Inflammatory macrophage (primary cell): ENCODE results near the gene RASAL2.
A peak's percentile ranks its signal among the peaks of the same experiment; 100 is the strongest.
"Not testable (repeated sequence)": the region's sequence is repeated elsewhere in the genome, so short reads cannot be mapped to it uniquely, and the experiment has no call there.

ENCODE experiments used
- DNase-seq, 2 donors: peaks; one replicate each; pipeline ENCODE4 v3.0.0-alpha.2; 2020 to 2022

Gene RASAL2

GRCh38 chr1:178495741-178496409 is 402.0 kb downstream of the RASAL2 start:
- DNase-seq, result no peak

DNA sequence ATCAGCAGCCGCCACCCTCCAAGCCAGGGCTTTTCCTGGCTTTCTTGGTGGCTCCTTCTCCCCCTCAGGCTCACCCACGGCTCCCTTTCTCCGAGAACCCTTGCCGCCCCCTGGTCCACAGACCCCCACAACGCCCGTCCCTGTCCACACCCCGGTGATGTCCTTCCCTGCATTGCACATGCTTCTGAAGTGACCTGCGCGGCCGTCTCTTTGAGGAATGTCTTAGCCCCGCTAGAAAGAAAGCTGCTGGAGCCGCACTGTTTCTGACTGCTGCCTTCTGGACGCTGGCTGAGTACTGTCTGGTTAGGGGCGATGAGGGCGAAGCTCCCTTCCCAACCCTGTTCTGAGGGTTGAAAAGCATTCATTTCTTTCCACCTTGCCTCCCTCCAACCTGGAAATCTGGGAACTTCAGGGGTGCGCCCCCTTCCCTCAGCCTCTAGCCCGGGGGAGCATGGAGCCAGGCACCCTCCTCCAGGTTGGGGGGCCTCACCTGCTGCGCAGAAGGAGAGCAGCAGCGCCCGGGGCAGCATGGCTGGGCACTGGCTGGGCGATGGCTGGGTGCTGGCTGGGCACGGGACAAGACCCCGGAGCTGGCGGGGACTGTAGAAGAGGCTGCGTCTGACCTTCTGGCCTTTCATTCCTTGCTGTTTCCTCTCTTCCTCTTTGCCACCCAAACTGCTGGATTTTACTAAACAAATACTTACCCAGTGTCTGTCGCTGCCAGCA is 402.7 kb downstream of the RASAL2 start, which contains the start of gene CLEC20A:
Gene CLEC20A, minus strand, starts transcription at position 555 of the 726 bp plus-strand sequence. Its CDS starts 25 bp downstream, at position 530.
- DNase-seq, result no peak

DNA sequence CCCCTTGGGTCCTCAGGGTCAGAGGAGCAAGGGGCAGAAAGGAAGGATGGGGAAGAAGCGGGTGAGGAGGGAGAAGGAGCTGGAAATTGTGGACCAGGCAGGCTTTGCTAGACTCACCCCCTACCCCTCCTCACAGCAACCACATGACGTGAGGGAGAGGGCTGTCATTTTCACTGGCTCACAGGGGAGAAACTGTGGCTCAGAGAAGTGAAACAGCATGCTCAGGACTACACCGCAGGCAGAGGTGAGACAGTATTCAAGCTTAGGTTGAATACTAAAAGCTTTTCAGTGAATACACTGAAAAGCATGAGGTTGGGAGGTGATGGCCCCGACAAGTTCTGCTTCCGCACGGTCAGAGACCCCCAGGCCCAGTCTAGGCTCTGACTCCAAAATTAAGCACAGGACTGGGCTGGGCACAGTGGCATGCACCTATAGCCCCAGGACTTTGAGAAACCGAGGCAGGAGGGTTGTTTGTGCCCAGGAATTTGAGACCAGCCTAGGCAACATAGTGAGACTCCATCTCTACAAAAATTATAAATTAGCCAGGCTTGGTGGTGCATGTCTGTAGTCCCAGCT is 404.1 kb downstream of the RASAL2 start:
- DNase-seq, result no peak

DNA sequence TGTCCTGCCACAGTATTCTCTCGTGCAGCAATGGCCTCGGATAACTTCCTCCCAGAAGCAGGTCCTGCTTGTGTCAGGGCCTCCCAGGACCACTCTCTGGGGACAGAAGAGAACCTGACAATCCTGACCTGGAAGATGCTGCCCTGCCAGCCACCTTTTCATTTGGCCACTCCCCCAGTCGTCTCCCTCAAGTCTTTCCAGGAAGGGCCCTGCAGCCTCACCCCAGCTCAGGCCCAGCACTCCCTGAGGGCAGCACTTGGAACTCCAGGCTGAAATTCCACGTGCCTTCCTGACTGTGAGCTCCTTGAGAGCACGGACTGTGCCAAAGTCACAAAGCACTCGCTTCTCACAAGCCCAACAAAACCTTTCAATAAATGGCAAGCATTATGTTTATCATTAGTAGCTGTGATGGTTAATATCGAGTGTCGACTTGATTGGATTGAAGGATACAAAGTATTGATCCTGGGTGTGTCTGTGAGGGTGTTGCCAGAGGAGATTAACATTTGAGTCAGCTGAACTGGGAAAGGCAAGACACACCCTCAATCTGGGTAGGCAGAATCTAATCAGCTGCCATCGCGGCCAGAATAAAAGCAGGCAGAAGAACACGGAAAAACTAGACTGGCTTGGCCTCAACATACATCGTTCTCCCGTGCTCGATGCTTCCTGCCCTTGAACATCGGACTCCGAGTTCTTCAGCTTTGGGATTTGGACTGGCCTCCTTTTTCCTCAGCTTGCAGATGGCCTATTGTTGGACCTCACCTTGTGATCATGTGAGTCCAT is 405.2 kb downstream of the RASAL2 start:
- no peak for DNase-seq

GRCh38 chr1:178500091-178500770 is 406.3 kb downstream of the RASAL2 start:
- DNase-seq, result no peak

DNA sequence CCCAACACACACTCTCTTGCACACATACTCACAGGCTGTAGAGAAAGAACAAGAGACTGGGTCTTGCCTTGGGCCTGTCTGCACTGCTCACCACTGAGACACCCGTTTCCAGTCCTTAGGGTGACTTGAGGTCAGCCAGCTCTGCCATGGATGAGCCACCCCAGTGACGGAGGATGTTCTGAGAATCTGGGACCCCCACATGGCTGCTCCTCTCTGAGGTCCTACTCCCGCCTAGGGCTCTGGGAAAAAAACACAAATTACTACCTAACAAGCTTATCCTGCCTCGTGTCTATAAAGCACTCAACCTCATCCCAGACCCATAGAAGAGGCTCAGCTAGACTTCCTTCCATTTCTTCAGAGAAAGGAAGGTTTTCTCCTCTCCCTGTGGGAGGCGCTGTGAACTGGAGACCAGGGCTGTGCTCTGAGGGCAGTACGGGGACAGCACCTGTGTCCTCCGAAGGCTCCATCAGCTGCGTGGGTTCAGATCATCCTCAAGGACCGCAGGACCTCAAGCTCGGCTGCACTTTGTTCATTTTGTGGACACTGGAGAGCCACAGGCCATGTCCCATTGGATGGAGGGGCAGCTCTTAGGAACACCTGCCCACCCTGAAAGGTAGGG is 407.1 kb downstream of the RASAL2 start:
- no peak for DNase-seq

DNA sequence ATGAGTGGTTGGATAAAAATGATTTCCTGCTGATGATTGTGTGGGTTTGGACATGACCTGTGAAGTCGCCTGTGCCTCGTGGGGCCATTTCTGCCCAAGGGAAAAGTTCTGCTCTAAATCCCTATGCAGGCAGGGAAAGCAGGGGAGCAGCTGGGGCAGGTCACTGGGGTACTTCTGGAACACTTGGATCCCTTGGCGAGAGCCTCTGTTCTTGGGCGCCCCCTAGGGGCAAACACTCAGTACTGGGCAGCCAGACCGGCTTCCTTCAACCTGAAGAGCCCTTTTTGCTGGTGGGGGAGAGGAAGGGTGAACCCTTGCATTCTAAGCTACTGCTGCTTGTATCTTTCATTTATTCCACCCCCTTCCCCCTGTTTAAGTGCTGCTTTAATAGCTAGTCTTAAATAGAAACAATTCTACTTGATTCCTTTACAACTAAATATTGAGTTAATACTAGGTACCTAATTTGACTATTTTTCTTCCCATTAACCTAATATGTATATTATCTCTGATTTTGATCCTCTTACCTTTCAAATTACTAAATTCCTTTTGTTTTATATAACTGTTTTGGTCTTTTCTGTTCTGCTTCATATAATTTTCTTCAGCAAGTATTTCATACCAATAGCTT is 407.9 kb downstream of the RASAL2 start:
- peak; percentile 65 to 78 for DNase-seq

DNA sequence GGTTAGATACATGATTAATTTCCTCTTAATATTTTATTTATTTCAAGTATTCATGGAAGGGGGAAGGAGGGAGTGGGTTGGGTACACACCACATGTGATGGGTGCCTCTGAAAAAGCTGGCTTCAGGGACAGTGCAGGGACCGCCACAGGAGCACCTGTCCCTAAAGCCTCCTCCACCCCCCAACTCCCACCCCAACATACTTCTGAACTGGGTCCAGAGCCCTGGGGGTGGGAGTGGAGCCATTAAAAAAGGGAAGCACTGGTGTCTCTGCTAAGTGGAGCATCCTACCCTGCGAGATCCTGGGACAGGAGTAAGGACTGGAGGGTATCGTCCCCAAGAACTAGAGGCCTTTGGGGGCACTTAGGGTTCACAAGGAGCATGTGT is 408.4 kb downstream of the RASAL2 start:
- no peak for DNase-seq

DNA sequence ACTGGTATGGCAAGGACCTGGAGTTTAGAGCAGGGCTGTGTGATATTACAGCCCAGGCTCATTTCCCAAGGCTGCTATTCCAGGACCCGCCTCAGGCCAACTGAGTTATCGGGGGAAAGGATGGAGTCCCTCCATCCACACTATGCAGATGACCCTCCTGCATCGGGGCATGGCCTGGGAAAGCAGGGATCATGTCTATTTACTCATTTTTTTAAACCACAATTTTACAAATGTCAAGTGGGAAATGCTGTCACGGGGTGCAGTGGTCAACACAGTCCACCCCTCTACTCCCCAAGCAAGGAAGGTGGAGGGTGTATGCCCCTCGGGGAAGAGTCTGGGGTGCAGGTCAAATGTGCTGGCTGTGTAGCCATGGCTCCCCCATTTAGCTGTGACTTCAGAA is 409.0 kb downstream of the RASAL2 start:
- DNase-seq, result no peak

DNA sequence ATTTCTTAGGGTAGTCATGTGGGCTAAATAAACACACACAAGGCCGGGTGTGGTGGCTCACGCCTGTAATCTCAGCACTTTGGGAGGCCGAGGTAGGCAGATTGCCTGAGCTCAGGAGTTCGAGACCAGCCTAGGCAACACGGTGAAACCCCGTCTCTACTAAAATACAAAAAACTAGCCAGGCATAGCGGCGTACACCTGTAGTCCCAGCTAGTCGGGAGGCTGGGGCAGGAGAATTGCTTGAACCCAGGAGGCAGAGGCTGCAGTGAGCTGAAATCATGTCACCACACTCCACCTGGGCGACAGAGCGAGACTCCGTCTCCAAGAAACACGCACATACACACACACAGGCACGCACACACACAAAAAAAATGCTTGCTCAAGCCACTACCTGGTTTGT is 409.4 kb downstream of the RASAL2 start:
- DNase-seq, result not testable (repeated sequence)

GRCh38 chr1:178503849-178504248 is 409.9 kb downstream of the RASAL2 start:
- no peak for DNase-seq

- no peak for DNase-seq
These were observed 410.4 kb downstream of the RASAL2 start for GRCh38 chr1:178504286-178504685.

DNA sequence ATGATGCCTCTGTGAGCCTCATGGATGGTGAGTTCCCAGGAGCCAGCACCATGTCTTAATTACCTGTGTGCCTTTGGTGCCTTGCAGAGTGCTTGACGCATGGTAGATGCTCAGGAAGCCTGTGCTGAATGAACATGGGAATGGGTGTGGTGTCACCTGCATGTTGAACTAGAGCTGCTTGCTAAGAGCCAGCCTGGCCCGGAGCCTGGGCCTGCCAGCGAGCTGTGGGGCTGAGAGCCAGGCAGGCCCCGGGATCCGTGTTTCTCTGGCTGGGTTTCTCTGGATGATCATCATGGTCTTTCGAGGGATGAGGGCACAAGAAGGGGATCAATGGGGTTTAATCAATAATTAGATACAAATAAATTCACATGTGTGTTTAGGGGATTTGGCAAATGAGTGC is 412.3 kb downstream of the RASAL2 start:
- no peak for DNase-seq

GRCh38 chr1:178506669-178507068 is 412.8 kb downstream of the RASAL2 start:
- no peak for DNase-seq

- DNase-seq, result no peak
These were observed 415.6 kb downstream of the RASAL2 start for GRCh38 chr1:178509414-178510007.

DNA sequence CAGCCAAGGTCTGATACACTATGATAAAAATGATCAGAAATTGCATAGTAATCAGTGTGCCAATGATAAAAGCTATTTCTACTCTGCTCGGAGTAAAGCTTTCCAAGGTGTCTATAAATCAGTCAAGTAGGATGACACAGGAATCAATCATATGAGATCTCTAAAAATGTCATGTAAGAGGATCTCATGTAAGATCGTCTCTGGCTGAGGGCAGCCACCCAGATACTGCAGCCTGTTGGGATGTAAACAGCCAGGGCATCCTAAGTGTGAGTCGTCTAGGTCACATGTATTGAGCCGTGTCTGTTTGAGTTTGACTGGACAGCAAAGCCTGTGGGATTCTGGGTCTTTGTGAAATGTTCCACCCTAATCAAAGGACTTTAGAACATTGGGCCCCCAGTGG is 416.3 kb downstream of the RASAL2 start:
- no peak for DNase-seq

- DNase-seq, result no peak
These were observed 418.8 kb downstream of the RASAL2 start, which contains the start of gene TEX35 for GRCh38 chr1:178512566-178513277. Gene TEX35, plus strand, starts transcription at chr1:178513109. Its CDS starts 80 bp downstream, at chr1:178513189.

- no peak for DNase-seq
These were observed 419.5 kb downstream of the RASAL2 start for GRCh38 chr1:178513278-178513983.

DNA sequence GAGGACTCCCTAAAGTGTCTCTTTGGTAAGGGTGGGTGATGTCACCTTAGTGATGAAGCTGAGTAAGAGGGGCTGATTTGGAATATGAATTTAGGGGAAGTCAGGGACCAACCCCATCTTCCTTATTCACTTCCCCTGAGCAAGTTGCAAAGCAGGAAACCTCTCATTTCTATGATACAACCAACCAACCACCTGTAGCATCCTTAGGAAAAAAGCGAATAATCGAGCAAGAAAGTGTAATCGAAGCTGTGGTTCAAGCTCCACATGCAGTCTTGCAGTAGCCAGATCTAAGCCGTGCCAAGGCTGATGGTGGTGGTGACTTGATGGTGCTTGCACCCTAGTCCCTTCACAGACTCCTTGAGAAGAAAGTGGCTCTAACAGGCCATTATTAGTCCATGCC is 422.2 kb downstream of the RASAL2 start:
- DNase-seq, result no peak

- no peak for DNase-seq
These were observed 425.0 kb downstream of the RASAL2 start for GRCh38 chr1:178518894-178519293.
